Measurements from ENCODE around the gene SHISA4. TPM values are rescaled to one million over a fixed set of nuclear protein-coding genes. Genes with fewer than 3 reads are reported as not detected.

Gene SHISA4
- total RNA-seq, 5 donors from 2014 or later (not counting 1 experiment from before 2014, with no cell fraction given), result 0.38 to 0.88 (median 0.54) TPM

- H3K27me3 ChIP-seq (replicated peaks in 1 of 2; ENCODE audit: control insufficient read depth in 2 of 2, extremely low read depth in 1 of 2, insufficient read depth in 2 of 2, low read length in 1 of 2), result peaks cover 0 to 25% of the 10 kb centered on the region in 2 experiments
- ATAC-seq (replicated peaks in 1 of 4) (no peak), DNase-seq (no peak)
- Mint-ChIP-seq H3K36me3 (no peaks in the 10 kb centered on the region), H3K9me3 (no peaks in the 10 kb centered on the region), H3K4me3 (no peak overlapping the region), H3K27me3 (peaks cover 17 to 18% of the 10 kb centered on the region in 2 donors), H3K27ac (no peak overlapping the region), H3K4me1 (peaks cover 0 to 1% (median 0%) of the 10 kb centered on the region in 3 donors)
- WGBS (ENCODE audit: insufficient coverage), result 90% methylated on average over 14 of the region's 14 CpGs
- no peak overlapping the region for H3K4me3 ChIP-seq (ENCODE audit: control insufficient read depth in 1 of 2, extremely low read depth in 1 of 2, low read length in 1 of 2)
- no peak overlapping the region for H3K27ac ChIP-seq (ENCODE audit: low read length)
- H3K4me1 ChIP-seq (ENCODE audit: control insufficient read depth in 1 of 2, extremely low read depth in 1 of 2, insufficient read depth in 2 of 2, low read length in 2 of 2), result no peaks in the 10 kb centered on the region
- no peaks in the 10 kb centered on the region for H3K36me3 ChIP-seq (ENCODE audit: control insufficient read depth in 2 of 2, extremely low read depth in 1 of 2, insufficient read depth in 1 of 2, low read length in 1 of 2)
- ChIA-PET POLR2A (no interaction called here), CTCF (no interaction called here)
- H3K9me3 ChIP-seq, result no peaks in the 10 kb centered on the region
Measured at GRCh38 chr1:201914456-201915235, 25.9 kb downstream of the SHISA4 start.

- Histone ChIP-seq H3K4me1 (ENCODE audit: control insufficient read depth in 1 of 2, extremely low read depth in 1 of 2, insufficient read depth in 2 of 2, low read length in 2 of 2) (no peaks in the 10 kb centered on the region), H3K9me3 (no peaks in the 10 kb centered on the region), H3K36me3 (ENCODE audit: control insufficient read depth in 2 of 2, extremely low read depth in 1 of 2, insufficient read depth in 1 of 2, low read length in 1 of 2) (no peaks in the 10 kb centered on the region), H3K27me3 (replicated peaks in 1 of 2; ENCODE audit: control insufficient read depth in 2 of 2, extremely low read depth in 1 of 2, insufficient read depth in 2 of 2, low read length in 1 of 2) (peaks cover 0 to 22% of the 10 kb centered on the region in 2 experiments), H3K4me3 (ENCODE audit: control insufficient read depth in 1 of 2, extremely low read depth in 1 of 2, low read length in 1 of 2) (no peak overlapping the region), H3K27ac (ENCODE audit: low read length) (no peak overlapping the region)
- CTCF ChIA-PET, result interaction anchor here (0.7 to 0.8 kb wide), 3 partner anchors 17 to 118 kb away, joined by 3 to 7 read pairs (median 4); no protein-coding TSS in a partner anchor
- H3K9me3 Mint-ChIP-seq, result no peaks in the 10 kb centered on the region
- no peaks in the 10 kb centered on the region for H3K36me3 Mint-ChIP-seq
- 59% methylated on average over 9 of the region's 11 CpGs for WGBS (ENCODE audit: insufficient coverage)
- DNase-seq, result no peak
- H3K4me3 Mint-ChIP-seq, result no peak overlapping the region
- H3K27ac Mint-ChIP-seq, result no peak overlapping the region
- ATAC-seq (replicated peaks in 1 of 4), result no peak
- POLR2A ChIA-PET, result interaction anchor here in 1 of 2 donors (0.6 kb wide), 1 partner anchor 63 kb away, joined by 5 read pairs; no protein-coding TSS in a partner anchor
- peaks cover 22 to 30% of the 10 kb centered on the region in 2 donors for H3K27me3 Mint-ChIP-seq
- H3K4me1 Mint-ChIP-seq, result peaks cover 0 to 1% (median 0%) of the 10 kb centered on the region in 3 donors
Measured at GRCh38 chr1:201916649-201917249, 28.1 kb downstream of the SHISA4 start.

- H3K27me3 Mint-ChIP-seq, result peaks cover 21 to 36% of the 10 kb centered on the region in 2 donors
- no peak overlapping the region for H3K27ac ChIP-seq (ENCODE audit: low read length)
- no peak overlapping the region for H3K27ac Mint-ChIP-seq
- no peak for DNase-seq
- H3K4me3 Mint-ChIP-seq, result no peak overlapping the region
- H3K27me3 ChIP-seq (replicated peaks in 1 of 2; ENCODE audit: control insufficient read depth in 2 of 2, extremely low read depth in 1 of 2, insufficient read depth in 2 of 2, low read length in 1 of 2), result peaks cover 0 to 22% of the 10 kb centered on the region in 2 experiments
- H3K4me3 ChIP-seq (ENCODE audit: control insufficient read depth in 1 of 2, extremely low read depth in 1 of 2, low read length in 1 of 2), result no peak overlapping the region
- H3K4me1 Mint-ChIP-seq, result peaks cover 0 to 1% (median 0%) of the 10 kb centered on the region in 3 donors
- no peaks in the 10 kb centered on the region for H3K4me1 ChIP-seq (ENCODE audit: control insufficient read depth in 1 of 2, extremely low read depth in 1 of 2, insufficient read depth in 2 of 2, low read length in 2 of 2)
- ATAC-seq (replicated peaks in 1 of 4), result no peak
- H3K9me3 Mint-ChIP-seq, result no peaks in the 10 kb centered on the region
- no peaks in the 10 kb centered on the region for H3K9me3 ChIP-seq
- no peaks in the 10 kb centered on the region for H3K36me3 Mint-ChIP-seq
- no peaks in the 10 kb centered on the region for H3K36me3 ChIP-seq (ENCODE audit: control insufficient read depth in 2 of 2, extremely low read depth in 1 of 2, insufficient read depth in 1 of 2, low read length in 1 of 2)
- ChIA-PET CTCF (interaction anchor here in 1 of 2 donors (0.6 kb wide), 1 partner anchor 15 kb away, joined by 3 read pairs; no protein-coding TSS in a partner anchor), POLR2A (interaction anchor here in 1 of 2 donors (0.6 kb wide), 2 partner anchors 19 to 62 kb away, joined by 5 to 9 read pairs; no protein-coding TSS in a partner anchor)
- WGBS (ENCODE audit: insufficient coverage), result 79% methylated on average over 6 of the region's 7 CpGs
Measured at GRCh38 chr1:201917362-201918033, 28.8 kb downstream of the SHISA4 start.

- Histone ChIP-seq H3K27ac (ENCODE audit: low read length) (no peak overlapping the region), H3K4me3 (ENCODE audit: control insufficient read depth in 1 of 2, extremely low read depth in 1 of 2, low read length in 1 of 2) (no peak overlapping the region), H3K9me3 (no peaks in the 10 kb centered on the region), H3K27me3 (replicated peaks in 1 of 2; ENCODE audit: control insufficient read depth in 2 of 2, extremely low read depth in 1 of 2, insufficient read depth in 2 of 2, low read length in 1 of 2) (peaks cover 0 to 22% of the 10 kb centered on the region in 2 experiments), H3K36me3 (ENCODE audit: control insufficient read depth in 2 of 2, extremely low read depth in 1 of 2, insufficient read depth in 1 of 2, low read length in 1 of 2) (no peaks in the 10 kb centered on the region), H3K4me1 (ENCODE audit: control insufficient read depth in 1 of 2, extremely low read depth in 1 of 2, insufficient read depth in 2 of 2, low read length in 2 of 2) (no peaks in the 10 kb centered on the region)
- no peak overlapping the region for H3K4me3 Mint-ChIP-seq
- ChIA-PET POLR2A (no interaction called here), CTCF (interaction anchor here in 1 of 2 donors (0.6 kb wide), 1 partner anchor 15 kb away, joined by 3 read pairs; no protein-coding TSS in a partner anchor)
- 89% methylated on average over 4 of the region's 5 CpGs for WGBS (ENCODE audit: insufficient coverage)
- H3K27me3 Mint-ChIP-seq, result peaks cover 21 to 36% of the 10 kb centered on the region in 2 donors
- no peaks in the 10 kb centered on the region for H3K36me3 Mint-ChIP-seq
- H3K9me3 Mint-ChIP-seq, result no peaks in the 10 kb centered on the region
- peaks cover 0 to 1% (median 0%) of the 10 kb centered on the region in 3 donors for H3K4me1 Mint-ChIP-seq
- no peak overlapping the region for H3K27ac Mint-ChIP-seq
- DNase-seq (no peak), ATAC-seq (replicated peaks in 1 of 4) (no peak)
Measured at GRCh38 chr1:201918343-201918742, 29.6 kb downstream of the SHISA4 start.

- Histone ChIP-seq H3K27me3 (replicated peaks in 1 of 2; ENCODE audit: control insufficient read depth in 2 of 2, extremely low read depth in 1 of 2, insufficient read depth in 2 of 2, low read length in 1 of 2) (peaks cover 0 to 11% of the 10 kb centered on the region in 2 experiments), H3K36me3 (ENCODE audit: control insufficient read depth in 2 of 2, extremely low read depth in 1 of 2, insufficient read depth in 1 of 2, low read length in 1 of 2) (no peaks in the 10 kb centered on the region), H3K9me3 (no peaks in the 10 kb centered on the region), H3K4me1 (ENCODE audit: control insufficient read depth in 1 of 2, extremely low read depth in 1 of 2, insufficient read depth in 2 of 2, low read length in 2 of 2) (no peaks in the 10 kb centered on the region), H3K27ac (ENCODE audit: low read length) (no peak overlapping the region), H3K4me3 (ENCODE audit: control insufficient read depth in 1 of 2, extremely low read depth in 1 of 2, low read length in 1 of 2) (no peak overlapping the region)
- no peak for DNase-seq
- Mint-ChIP-seq H3K4me1 (no peaks in the 10 kb centered on the region), H3K9me3 (no peaks in the 10 kb centered on the region), H3K36me3 (no peaks in the 10 kb centered on the region), H3K4me3 (no peak overlapping the region), H3K27ac (no peak overlapping the region), H3K27me3 (peaks cover 7 to 21% of the 10 kb centered on the region in 2 donors)
- CTCF ChIA-PET, result no interaction called here
- ATAC-seq (replicated peaks in 1 of 4), result no peak
- WGBS (ENCODE audit: insufficient coverage), result 80% methylated on average over 1 of the region's 3 CpGs
- POLR2A ChIA-PET, result no interaction called here
Measured at GRCh38 chr1:201921952-201922558, 33.4 kb downstream of the SHISA4 start.

GRCh38 chr1:201925301-201925567 is 36.5 kb downstream of the SHISA4 start:
- no peak overlapping the region for H3K27ac Mint-ChIP-seq
- no peaks in the 10 kb centered on the region for H3K4me1 Mint-ChIP-seq
- CTCF ChIA-PET, result interaction anchor here in 1 of 2 donors (0.7 kb wide), 2 partner anchors 32 to 106 kb away, joined by 3 to 5 read pairs; no protein-coding TSS in a partner anchor
- no peaks in the 10 kb centered on the region for H3K36me3 ChIP-seq (ENCODE audit: control insufficient read depth in 2 of 2, extremely low read depth in 1 of 2, insufficient read depth in 1 of 2, low read length in 1 of 2)
- no peak for DNase-seq
- peaks cover 0 to 7% of the 10 kb centered on the region in 2 experiments for H3K27me3 ChIP-seq (replicated peaks in 1 of 2; ENCODE audit: control insufficient read depth in 2 of 2, extremely low read depth in 1 of 2, insufficient read depth in 2 of 2, low read length in 1 of 2)
- no peak overlapping the region for H3K4me3 Mint-ChIP-seq
- H3K27me3 Mint-ChIP-seq, result peaks cover 10 to 20% of the 10 kb centered on the region in 2 donors
- no peaks in the 10 kb centered on the region for H3K9me3 ChIP-seq
- no peak overlapping the region for H3K4me3 ChIP-seq (ENCODE audit: control insufficient read depth in 1 of 2, extremely low read depth in 1 of 2, low read length in 1 of 2)
- no peaks in the 10 kb centered on the region for H3K4me1 ChIP-seq (ENCODE audit: control insufficient read depth in 1 of 2, extremely low read depth in 1 of 2, insufficient read depth in 2 of 2, low read length in 2 of 2)
- no peak for ATAC-seq (replicated peaks in 1 of 4)
- POLR2A ChIA-PET, result interaction anchor here in 1 of 2 donors (0.5 to 0.7 kb wide), 2 partner anchors 15 to 39 kb away, joined by 3 to 6 read pairs; no protein-coding TSS in a partner anchor
- no peaks in the 10 kb centered on the region for H3K9me3 Mint-ChIP-seq
- no CpG with 5 or more reads among the region's 2 CpGs for WGBS (ENCODE audit: insufficient coverage)
- H3K27ac ChIP-seq (ENCODE audit: low read length), result no peak overlapping the region
- H3K36me3 Mint-ChIP-seq, result no peaks in the 10 kb centered on the region
